LNCaP clone FGC (cell line): ENCODE measurements around the gene TEX264.
A peak's percentile ranks its signal among the peaks of the same experiment; 100 is the strongest.
"Not testable (repeated sequence)": the region's sequence is repeated elsewhere in the genome, so short reads cannot be mapped to it uniquely, and the experiment has no call there.

Source experiments
- DNase-seq: peaks from one replicate; pipeline ENCODE4 v3.0.0-alpha.2; 2011; ENCODE audit warnings: low read depth
- H3K4me3 ChIP-seq: 2 replicates; pipeline ENCODE4 v1.5.1; 2011; ENCODE audit warnings: mild to moderate bottlenecking, low read depth, low read length, control low read depth
- TF ChIP-seq, protein P1 (sequence below): IDR thresholded peaks from 2 replicates; pipeline ENCODE4 v1.5.1; 2012; ENCODE audit warnings: mild to moderate bottlenecking; ENCODE audit not compliant: control insufficient read depth, insufficient read depth; ENCODE audit errors: extremely low read depth

TEX264 gene

GRCh38 chr3:51642462-51642861 lies 28.6 kb upstream of the TEX264 start:
- no peak overlapping the region for H3K4me3 ChIP-seq
- TF ChIP-seq, protein P1, sequence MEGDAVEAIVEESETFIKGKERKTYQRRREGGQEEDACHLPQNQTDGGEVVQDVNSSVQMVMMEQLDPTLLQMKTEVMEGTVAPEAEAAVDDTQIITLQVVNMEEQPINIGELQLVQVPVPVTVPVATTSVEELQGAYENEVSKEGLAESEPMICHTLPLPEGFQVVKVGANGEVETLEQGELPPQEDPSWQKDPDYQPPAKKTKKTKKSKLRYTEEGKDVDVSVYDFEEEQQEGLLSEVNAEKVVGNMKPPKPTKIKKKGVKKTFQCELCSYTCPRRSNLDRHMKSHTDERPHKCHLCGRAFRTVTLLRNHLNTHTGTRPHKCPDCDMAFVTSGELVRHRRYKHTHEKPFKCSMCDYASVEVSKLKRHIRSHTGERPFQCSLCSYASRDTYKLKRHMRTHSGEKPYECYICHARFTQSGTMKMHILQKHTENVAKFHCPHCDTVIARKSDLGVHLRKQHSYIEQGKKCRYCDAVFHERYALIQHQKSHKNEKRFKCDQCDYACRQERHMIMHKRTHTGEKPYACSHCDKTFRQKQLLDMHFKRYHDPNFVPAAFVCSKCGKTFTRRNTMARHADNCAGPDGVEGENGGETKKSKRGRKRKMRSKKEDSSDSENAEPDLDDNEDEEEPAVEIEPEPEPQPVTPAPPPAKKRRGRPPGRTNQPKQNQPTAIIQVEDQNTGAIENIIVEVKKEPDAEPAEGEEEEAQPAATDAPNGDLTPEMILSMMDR: peak; percentile 42
- no peak for DNase-seq

DNA sequence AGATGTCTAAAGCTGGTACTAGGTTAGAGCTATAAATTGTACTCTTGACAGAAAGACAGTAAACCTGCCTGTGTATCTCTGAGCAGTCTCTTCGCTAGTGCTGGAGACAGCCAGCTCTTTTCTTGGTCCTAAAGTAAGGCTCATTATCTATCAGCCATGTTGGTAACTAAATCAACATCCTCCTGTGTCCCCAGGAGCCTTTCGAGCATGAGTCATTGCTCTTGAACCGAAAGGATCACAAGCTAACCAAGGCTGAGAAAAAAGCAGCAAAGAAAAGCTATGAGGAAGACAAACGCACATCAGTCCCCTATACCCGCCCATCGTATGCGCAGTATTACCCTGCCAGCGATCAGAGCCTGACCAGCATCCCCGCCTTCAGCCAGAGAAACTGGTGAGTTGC lies 25.0 kb upstream of the TEX264 start:
- H3K4me3 ChIP-seq: no peak overlapping the region
- DNase-seq: no peak
- TF ChIP-seq, protein P1: no peak

DNA sequence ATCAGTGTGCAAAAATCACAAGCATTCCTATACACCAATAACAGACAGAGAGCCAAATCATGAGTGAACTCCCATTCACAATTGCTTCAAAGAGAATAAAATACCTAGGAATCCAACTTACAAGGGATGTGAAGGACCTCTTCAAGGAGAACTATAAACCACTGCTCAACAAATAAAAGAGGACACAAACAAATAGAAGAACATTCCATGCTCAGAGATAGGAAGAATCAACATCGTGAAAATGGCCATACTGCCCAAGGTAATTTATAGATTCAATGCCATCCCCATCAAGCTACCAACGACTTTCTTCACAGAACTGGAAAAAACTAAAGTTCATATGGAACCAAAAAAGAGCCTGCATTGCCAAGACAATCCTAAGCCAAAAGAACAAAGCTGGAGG lies 18.9 kb upstream of the TEX264 start:
- DNase-seq: peak; percentile 57
- not testable (repeated sequence) for H3K4me3 ChIP-seq

DNA sequence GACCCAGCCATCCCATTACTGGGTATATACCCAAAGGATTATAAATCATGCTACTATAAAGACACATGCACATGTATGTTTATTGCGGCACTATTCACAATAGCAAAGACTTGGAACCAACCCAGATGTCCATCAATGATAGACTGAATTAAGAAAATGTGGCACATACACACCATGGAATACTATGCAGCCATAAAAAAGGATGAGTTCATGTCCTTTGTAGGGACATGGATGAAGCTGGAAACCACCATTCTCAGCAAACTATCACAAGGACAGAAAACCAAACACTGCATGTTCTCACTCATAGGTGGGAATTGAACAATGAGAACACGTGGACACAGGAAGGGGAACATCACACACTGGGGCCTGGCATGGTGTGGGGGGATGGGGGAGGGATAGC lies 17.6 kb upstream of the TEX264 start:
- not testable (repeated sequence) for DNase-seq, H3K4me3 ChIP-seq

DNA sequence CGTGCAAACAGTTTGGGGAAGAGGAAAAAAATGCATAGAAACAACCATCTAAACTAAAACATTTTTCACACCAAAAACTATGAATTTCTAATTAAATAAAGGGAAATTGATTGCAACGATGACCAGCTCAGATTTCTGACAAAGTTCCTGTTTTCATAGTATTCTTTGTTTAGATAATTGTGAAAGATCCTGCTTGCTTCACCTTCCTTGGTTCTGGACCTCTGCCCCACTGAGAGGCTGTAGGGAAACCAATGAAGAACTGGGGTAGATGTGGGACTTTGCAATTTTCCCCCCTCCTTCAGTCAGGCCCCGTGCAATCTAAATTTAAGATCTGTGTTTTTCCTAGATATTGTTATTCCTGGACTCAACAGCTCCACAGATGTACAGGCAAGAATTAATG lies 13.8 kb upstream of the TEX264 start:
- no peak for DNase-seq
- TF ChIP-seq, protein P1: no peak
- no peak overlapping the region for H3K4me3 ChIP-seq

- no peak for DNase-seq
- no peak overlapping the region for H3K4me3 ChIP-seq
- TF ChIP-seq, protein P1: no peak
Observed at GRCh38 chr3:51659942-51660341, 11.1 kb upstream of the TEX264 start.

GRCh38 chr3:51662456-51662855 lies 8.6 kb upstream of the TEX264 start:
- H3K4me3 ChIP-seq: no peak overlapping the region
- TF ChIP-seq, protein P1: no peak
- no peak for DNase-seq

- DNase-seq: no peak
- TF ChIP-seq, protein P1: no peak
- no peak overlapping the region for H3K4me3 ChIP-seq
Observed at GRCh38 chr3:51668756-51669155, 2.3 kb upstream of the TEX264 start.
